Tibial nerve (tissue), 4 donors: Measurements from ENCODE around the gene SEC61A2.

Experiments
- CTCF ChIP-seq, 5 experiments: fragments of 200-600 bp in 3 of 5; fragments of 450-650 bp in 2 of 5; sonication (generic) in 3 of 5; IDR thresholded peaks; one replicate each; pipeline ENCODE4 v1.5.1; 2016 to 2019; ENCODE audit warnings: antibody characterized with exemption in 5 of 5, mild to moderate bottlenecking in 3 of 5, moderate library complexity in 2 of 5
- EP300 ChIP-seq, 2 donors: sonication (generic); formaldehyde crosslinking; IDR thresholded peaks; one replicate each; pipeline ENCODE4 v1.6.1; 2017; ENCODE audit warnings: antibody characterized with exemption in 2 of 2, mild to moderate bottlenecking in 1 of 2
- POLR2A ChIP-seq, 2 donors: fragments of 450-650 bp; IDR thresholded peaks; one replicate each; pipeline ENCODE4 v1.6.1; 2017; ENCODE audit warnings: antibody characterized with exemption in 2 of 2, mild to moderate bottlenecking in 2 of 2, moderate library complexity in 2 of 2

GRCh38 chr10:12088919-12089318 is 40.6 kb upstream of the SEC61A2 start:
- TF ChIP-seq CTCF (IDR thresholded peaks at IDR 0.05) (no peak), EP300 (IDR thresholded peaks at IDR 0.05) (no peak), POLR2A (IDR thresholded peaks at IDR 0.05) (no peak)
